Activated naive CD4-positive, alpha-beta T cell treated with anti-CD3 and anti-CD28 coated beads, Interleukin-2, amount 50 U/mL, for 16 hours (primary cell): ENCODE measurements around the gene ITPRIPL2.

ENCODE experiments used
- DNase-seq: peaks from one replicate; pipeline ENCODE4 v3.0.0-alpha.2; 2020

ITPRIPL2 gene

GRCh38 chr16:19113577-19114358, at the start of gene ITPRIPL2:
Gene ITPRIPL2 (plus strand): TSS chr16:19113964. CDS start chr16:19114462, 498 bp downstream.
- no peak for DNase-seq

- no peak for DNase-seq
Observed at GRCh38 chr16:19066988-19067348, 46.8 kb upstream of the ITPRIPL2 start.

- DNase-seq, result peak; percentile 99
Observed at GRCh38 chr16:19067349-19068236, 46.2 kb upstream of the ITPRIPL2 start, which contains the start of gene COQ7. Gene COQ7 (plus strand): TSS chr16:19067614. CDS start chr16:19067665, 51 bp downstream.

- no peak for DNase-seq
Observed at GRCh38 chr16:19068237-19068815, 45.4 kb upstream of the ITPRIPL2 start.

- DNase-seq, result peak; percentile 59
Observed at GRCh38 chr16:19071811-19072777, 41.7 kb upstream of the ITPRIPL2 start.

- no peak for DNase-seq
Observed at GRCh38 chr16:19073344-19073743, 40.4 kb upstream of the ITPRIPL2 start.

GRCh38 chr16:19073863-19074262, 39.9 kb upstream of the ITPRIPL2 start:
- no peak for DNase-seq

- no peak for DNase-seq
Observed at GRCh38 chr16:19075511-19075910, 38.3 kb upstream of the ITPRIPL2 start.

- DNase-seq, result no peak
Observed at GRCh38 chr16:19077879-19078278, 35.9 kb upstream of the ITPRIPL2 start.

- DNase-seq, result no peak
Observed at GRCh38 chr16:19083670-19084069, 30.1 kb upstream of the ITPRIPL2 start.

- no peak for DNase-seq
Observed at GRCh38 chr16:19084139-19084538, 29.6 kb upstream of the ITPRIPL2 start.

- no peak for DNase-seq
Observed at GRCh38 chr16:19084879-19085278, 28.9 kb upstream of the ITPRIPL2 start.

GRCh38 chr16:19085679-19086200, 28.0 kb upstream of the ITPRIPL2 start:
- no peak for DNase-seq

- DNase-seq, result peak; percentile 76
Observed at GRCh38 chr16:19086322-19087199, 27.2 kb upstream of the ITPRIPL2 start.

GRCh38 chr16:19088341-19088916, 25.3 kb upstream of the ITPRIPL2 start:
- DNase-seq, result no peak

- DNase-seq, result no peak
Observed at GRCh38 chr16:19089410-19089955, 24.3 kb upstream of the ITPRIPL2 start.

GRCh38 chr16:19090916-19091315, 22.8 kb upstream of the ITPRIPL2 start:
- DNase-seq, result no peak

- DNase-seq, result no peak
Observed at GRCh38 chr16:19092653-19093410, 20.9 kb upstream of the ITPRIPL2 start.
